NOMO-1 treated with DMSO at 0.1 percent for 48 hours (cell line): ENCODE results near the gene CLINT1.
"Not testable (repeated sequence)": the region's sequence is repeated elsewhere in the genome, so short reads cannot be mapped to it uniquely, and the experiment has no call there.

Experiments used
- DNase-seq: peaks from one replicate; lab custom pipeline; 2025; ENCODE audit not compliant: unreplicated experiment; lab: John Stamatoyannopoulos, UW

The CLINT1 gene

GRCh38 chr5:157864067-157864466 is 5.1 kb upstream of the CLINT1 start:
- no peak for DNase-seq

- no peak for DNase-seq
Measured at GRCh38 chr5:157862183-157862851, 3.4 kb upstream of the CLINT1 start.

DNA sequence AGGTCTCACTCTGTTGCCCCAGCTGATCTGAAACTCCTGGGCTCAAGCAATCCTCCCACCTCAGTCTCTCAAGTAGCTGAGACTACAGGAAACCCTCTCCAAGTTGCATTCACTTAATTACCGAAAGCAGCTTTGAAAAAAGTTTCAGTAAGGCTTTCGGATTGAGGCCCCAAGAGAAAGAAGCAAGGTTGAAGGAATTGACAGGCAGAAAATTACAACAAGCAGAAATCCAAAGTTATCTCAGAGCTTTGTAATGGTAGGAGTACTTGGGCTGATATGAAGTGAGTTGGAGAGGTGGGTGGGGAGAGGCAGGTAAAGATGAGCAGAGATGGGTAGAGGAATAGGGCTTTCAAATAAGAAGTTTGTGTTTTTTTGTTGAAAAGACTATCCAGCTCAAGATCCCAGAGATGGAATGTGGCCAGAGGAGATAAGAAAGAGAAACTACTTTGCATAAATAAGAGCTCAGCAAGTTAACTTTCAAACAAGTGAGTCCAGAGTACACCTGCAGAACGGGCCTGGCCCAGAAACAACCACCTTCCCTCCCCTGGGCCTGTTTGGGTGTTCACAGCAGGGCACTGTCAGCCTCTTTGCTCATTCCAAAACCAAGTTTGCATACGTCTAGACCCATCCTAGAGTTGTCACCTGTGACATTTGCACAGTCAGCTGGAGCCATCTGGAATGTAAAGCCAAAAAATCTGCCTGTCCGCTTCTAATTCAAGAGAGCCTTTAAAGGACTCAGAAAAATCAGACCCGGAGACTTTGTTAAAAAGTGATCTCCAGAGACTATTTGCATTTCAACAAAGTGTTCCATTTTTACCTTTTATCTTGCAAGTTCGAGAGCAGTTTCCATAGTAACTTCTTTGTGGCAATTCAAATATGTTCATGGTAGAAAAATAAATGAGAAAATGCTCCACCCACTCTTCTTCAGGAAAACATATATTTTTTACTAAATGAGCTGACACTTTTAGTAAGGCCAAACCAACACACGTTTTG is 2.2 kb upstream of the CLINT1 start:
- DNase-seq, result no peak

DNA sequence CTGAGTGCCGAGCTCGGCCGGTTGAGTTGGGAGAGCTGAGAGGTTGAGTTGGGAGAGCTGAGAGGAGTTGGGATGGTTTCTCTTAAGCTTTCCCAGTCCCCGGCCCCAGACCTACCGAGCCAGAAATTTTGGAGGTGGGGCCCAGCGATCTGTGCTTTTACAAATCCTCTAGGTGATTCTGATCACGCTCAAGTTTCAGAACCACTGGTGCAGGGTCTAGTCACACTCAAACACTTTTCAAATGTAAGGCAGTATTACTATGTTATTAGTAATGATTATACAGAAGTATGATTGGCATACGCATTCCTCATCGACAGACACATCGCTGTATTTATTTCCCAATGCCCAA is 256 bp upstream of the CLINT1 start:
- no peak for DNase-seq

DNA sequence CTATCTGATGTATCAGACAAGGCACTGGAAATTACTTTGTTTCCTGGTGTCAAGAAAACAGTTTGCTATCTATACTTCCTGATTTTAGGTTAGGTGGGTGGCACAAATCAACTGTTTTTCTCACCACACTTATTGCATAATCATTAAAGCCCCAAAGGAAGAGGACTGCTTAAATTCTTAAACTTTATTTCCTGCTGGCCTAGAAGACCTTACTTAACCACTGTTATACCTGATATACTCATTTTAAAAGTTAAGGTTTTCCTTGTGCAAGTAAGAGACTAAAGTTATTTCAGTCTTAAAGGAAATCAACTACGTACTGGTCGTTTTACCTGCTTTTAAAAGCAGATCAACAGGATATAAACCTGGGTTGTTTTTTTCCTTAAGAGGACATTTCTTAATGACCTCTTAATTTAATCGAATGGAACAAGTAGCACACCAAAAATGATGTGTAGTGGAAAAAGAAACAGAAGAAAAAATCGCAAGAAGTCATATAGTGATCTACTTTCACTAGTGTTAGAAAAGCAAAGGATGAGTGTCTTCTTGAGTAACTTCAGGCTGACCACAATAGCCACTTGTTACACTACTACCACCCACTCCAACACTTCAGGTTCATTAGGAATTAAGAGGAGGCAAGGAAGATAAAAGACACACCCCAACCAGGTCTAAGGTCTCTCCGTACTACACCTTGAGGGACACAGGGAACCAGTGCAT is 974 bp downstream of the CLINT1 start:
- peak; percentile 89 for DNase-seq

- DNase-seq, result peak; percentile 26
Measured at GRCh38 chr5:157855404-157855994, 3.4 kb downstream of the CLINT1 start.

GRCh38 chr5:157853365-157853764 is 5.6 kb downstream of the CLINT1 start:
- not testable (repeated sequence) for DNase-seq

GRCh38 chr5:157845914-157846598 is 12.9 kb downstream of the CLINT1 start:
- no peak for DNase-seq

- no peak for DNase-seq
Measured at GRCh38 chr5:157842787-157843186, 16.2 kb downstream of the CLINT1 start.

DNA sequence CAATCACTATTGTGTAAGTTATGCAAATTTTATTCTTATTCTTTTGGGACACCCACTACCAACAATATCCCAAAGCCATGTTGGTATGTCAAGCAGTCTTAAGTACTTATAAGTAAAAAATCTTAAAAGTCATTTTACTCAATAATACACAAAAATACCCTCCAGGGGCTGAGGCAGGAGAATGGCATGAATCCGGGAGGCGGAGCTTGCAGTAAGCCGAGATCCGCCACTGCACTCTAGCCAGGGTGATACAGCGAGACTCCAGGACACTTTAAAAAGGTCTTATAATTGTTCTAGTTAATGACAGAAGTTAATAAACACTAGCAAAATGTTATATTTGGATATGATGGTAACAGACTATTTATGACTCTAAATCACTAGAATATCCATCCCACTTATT is 16.8 kb downstream of the CLINT1 start:
- no peak for DNase-seq

DNA sequence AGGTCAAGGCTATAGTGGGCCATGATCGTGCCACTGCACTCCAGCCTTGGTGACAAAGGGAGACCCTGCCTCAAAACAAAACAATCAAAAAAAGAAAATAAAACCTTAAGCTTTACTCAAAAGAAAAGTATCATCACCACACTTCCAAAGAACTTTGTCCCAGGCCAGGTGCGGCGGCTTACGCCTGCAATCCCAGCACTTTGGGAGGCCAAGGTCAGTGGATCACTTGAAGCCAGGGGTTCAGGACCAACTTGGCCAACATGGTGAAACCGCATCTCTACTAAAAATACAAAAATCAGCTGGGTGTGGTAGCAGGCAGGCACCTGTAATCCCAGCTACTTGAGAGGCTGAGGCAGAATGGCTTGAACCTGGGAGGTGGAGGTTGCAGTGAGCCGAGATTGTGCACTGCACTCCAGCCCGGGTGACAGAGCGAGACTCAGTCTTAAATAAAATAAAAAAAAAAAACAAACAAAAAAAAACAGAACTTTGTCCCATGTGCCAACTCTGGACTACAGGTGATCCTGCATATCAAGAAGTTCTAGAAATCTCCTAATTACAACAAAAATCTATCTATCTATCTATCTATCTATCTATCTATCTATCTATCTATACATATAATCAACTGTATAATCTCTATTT is 19.7 kb downstream of the CLINT1 start:
- no peak for DNase-seq

DNA sequence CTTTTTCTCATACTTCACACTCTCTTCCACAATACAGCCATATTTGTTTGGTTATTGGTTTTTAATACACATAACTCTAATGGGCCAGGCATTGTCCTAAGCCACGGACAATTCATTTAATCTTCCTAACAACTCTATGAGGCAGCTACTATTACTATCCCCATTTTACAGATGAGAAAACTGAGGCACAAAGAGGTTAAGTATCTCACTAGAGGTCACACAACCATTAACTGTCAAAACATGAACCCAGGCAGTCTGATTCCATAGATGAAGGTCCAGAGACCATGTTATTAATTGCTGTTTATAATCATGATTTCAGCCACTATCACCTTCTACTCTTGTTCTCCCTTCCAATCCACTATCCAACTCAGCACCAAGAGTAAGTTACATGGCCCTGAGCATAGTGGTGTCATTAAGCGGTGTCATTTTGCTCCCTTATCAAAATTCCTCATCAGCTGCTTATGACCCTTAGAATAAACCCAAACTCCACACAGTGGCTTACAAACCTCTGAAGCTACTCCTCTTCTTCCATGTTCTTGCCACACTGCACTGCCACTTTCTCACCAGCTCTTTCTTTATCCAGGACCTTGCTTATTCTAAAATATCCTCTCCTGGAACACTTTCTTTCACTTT is 22.7 kb downstream of the CLINT1 start:
- no peak for DNase-seq

DNA sequence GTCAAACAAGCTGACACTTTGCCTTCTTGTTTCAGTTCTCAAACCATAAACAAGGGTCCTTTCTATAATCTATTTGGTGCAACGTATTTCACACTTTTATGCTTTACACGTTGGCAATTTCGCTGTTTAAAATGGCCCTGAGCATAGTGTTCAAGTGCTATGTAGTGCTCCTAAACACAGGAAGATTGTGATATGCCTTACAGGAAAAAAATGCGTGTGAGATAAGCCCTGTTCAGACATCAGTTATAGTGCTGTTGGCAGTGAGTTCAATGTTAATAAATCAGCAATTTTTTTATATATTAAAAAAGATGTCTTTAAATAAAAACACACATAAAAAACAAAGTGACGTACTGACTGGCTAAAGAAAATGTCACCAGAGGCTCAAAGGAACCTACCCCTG is 23.9 kb downstream of the CLINT1 start:
- DNase-seq, result no peak

GRCh38 chr5:157828944-157829639 is 29.9 kb downstream of the CLINT1 start:
- no peak for DNase-seq

GRCh38 chr5:157828105-157828943 is 30.6 kb downstream of the CLINT1 start:
- no peak for DNase-seq

GRCh38 chr5:157827423-157827822 is 31.5 kb downstream of the CLINT1 start:
- DNase-seq, result no peak

DNA sequence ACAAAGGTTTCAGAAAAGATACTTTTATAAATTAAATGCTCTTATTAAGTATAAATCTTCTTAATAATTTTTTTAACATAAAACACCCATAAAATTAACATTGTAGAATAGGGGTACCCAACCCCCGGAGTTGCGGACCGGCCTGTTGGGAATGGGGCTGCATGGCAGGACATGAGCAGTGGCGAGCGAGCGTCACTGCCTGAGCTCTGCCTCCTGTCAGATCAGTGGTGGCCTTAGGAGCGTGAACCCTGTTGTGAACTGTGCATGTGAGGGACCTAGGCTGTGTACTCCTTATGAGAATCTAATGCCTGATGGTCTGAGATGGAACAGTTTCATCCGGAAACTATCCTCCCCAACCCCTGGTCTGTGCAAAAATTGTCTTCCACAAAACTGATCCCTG is 35.3 kb downstream of the CLINT1 start:
- no peak for DNase-seq
